HEK293T (cell line): Measurements from ENCODE around the gene ZNF277.

Experiments
- CTCF ChIA-PET: fragments of 350-600 bp; formaldehyde crosslinking; extraction: SDS; loops from one replicate; lab custom pipeline; 2021; ENCODE audit warnings: antibody characterized with exemption, inconsistent platforms; lab: Yijun Ruan, JAX
- POLR2A ChIA-PET: fragments of 350-600 bp; formaldehyde crosslinking; extraction: SDS; loops from one replicate; lab custom pipeline; 2020; ENCODE audit warnings: antibody characterized with exemption, inconsistent platforms; lab: Yijun Ruan, JAX
- DNase-seq: peaks from one replicate; pipeline ENCODE4 v3.0.0; 2012; ENCODE audit warnings: mixed read lengths; ENCODE audit errors: extremely low spot score
- ARNT ChIP-seq: fragments of 450-650 bp; IDR thresholded peaks from 2 replicates; pipeline ENCODE4 v1.6.1; 2017; ENCODE audit warnings: mild to moderate bottlenecking
- BHLHE40 ChIP-seq: fragments of 450-650 bp; IDR thresholded peaks from 2 replicates; pipeline ENCODE4 v1.6.1; 2016; ENCODE audit warnings: mild to moderate bottlenecking, moderate library complexity, borderline replicate concordance
- CTBP1 ChIP-seq: fragments of 450-650 bp; IDR thresholded peaks from 2 replicates; pipeline ENCODE4 v1.6.1; 2016; ENCODE audit warnings: borderline replicate concordance
- ELF4 ChIP-seq: fragments of 450-650 bp; IDR thresholded peaks from 2 replicates; pipeline ENCODE4 v1.6.1; 2017; ENCODE audit warnings: antibody characterized with exemption
- FOXA1 ChIP-seq: fragments of 450-650 bp; IDR thresholded peaks from 2 replicates; pipeline ENCODE4 v1.6.1; 2016; ENCODE audit warnings: mild to moderate bottlenecking
- FOXK2 ChIP-seq: fragments of 450-650 bp; IDR thresholded peaks from 2 replicates; pipeline ENCODE4 v1.6.1; 2016; ENCODE audit warnings: mild to moderate bottlenecking
- FOXM1 ChIP-seq: fragments of 450-650 bp; IDR thresholded peaks from 2 replicates; pipeline ENCODE4 v1.6.1; 2017; ENCODE audit warnings: mild to moderate bottlenecking, borderline replicate concordance
- HDGF ChIP-seq: fragments of 450-650 bp; IDR thresholded peaks from 2 replicates; pipeline ENCODE4 v1.6.1; 2017; ENCODE audit warnings: antibody characterized with exemption, borderline replicate concordance
- L3MBTL2 ChIP-seq: fragments of 450-650 bp; conservative IDR thresholded peaks from 2 replicates; pipeline ENCODE4 v1.6.1; 2016; ENCODE audit warnings: mild to moderate bottlenecking
- LEF1 ChIP-seq: fragments of 450-650 bp; IDR thresholded peaks from 2 replicates; pipeline ENCODE4 v1.6.1; 2017; ENCODE audit warnings: mild to moderate bottlenecking, borderline replicate concordance
- NFRKB ChIP-seq: fragments of 450-650 bp; IDR thresholded peaks from 2 replicates; pipeline ENCODE4 v1.6.1; 2016; ENCODE audit warnings: mild to moderate bottlenecking, moderate library complexity
- SP1 ChIP-seq: fragments of 450-650 bp; IDR thresholded peaks from 2 replicates; pipeline ENCODE4 v1.6.1; 2017
- SUZ12 ChIP-seq: fragments of 450-650 bp; IDR thresholded peaks from 2 replicates; pipeline ENCODE4 v1.6.1; 2016; ENCODE audit warnings: mild to moderate bottlenecking
- TARDBP ChIP-seq: fragments of 450-650 bp; IDR thresholded peaks from 2 replicates; pipeline ENCODE4 v1.6.1; 2016
- ZNF384 ChIP-seq: fragments of 450-650 bp; IDR thresholded peaks from 2 replicates; pipeline ENCODE4 v1.6.1; 2016
- TF ChIP-seq, protein P1 (sequence below): fragments of 450-650 bp; IDR thresholded peaks from 2 replicates; pipeline ENCODE4 v1.6.1; 2016

ZNF277 gene

DNA sequence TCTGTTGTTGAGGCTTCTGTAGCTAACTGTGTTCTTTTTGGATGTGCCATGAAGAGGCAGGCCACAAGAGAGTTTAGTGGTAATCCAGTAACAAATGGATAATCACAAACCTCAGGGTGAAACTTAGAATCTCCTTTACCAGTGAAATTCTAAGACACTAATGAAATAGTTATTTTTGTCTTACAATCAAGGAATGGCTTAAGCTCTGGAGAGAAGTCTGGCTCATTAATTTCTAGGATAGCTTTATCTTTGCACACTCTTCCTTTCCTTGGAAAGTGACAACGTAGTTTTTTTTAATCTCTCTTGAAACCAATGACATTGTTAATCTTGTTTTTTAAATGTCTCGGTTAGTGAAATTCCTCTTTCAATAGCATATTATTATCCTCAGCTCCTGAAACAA is 150.1 kb downstream of the ZNF277 start:
- ChIA-PET CTCF (no interaction called here), POLR2A (no interaction called here)
- no peak for DNase-seq
- no peak for TF ChIP-seq ARNT

DNA sequence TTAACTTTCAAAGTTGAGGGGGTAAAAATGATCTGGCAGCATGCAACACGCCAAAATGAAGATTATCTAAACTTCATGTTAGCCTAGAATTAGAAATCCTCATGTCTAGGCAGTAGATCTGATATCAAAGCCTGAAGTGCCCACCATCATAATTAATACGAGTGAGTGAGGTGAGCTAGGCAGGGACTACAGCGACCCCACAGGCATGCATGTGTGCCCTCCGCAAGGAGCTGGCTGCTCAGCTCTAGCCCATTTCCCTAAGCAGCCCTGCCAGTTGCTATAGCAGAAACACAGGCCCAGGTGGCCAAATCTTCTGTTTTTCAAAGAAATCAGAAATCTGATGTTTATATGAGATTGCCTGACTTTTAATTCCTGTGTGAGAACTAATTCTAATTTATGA is 150.6 kb downstream of the ZNF277 start:
- TF ChIP-seq FOXM1 (no peak), TARDBP (no peak), HDGF (no peak), BHLHE40 (no peak)
- no peak for DNase-seq
- ChIA-PET POLR2A (no interaction called here), CTCF (no interaction called here)

DNA sequence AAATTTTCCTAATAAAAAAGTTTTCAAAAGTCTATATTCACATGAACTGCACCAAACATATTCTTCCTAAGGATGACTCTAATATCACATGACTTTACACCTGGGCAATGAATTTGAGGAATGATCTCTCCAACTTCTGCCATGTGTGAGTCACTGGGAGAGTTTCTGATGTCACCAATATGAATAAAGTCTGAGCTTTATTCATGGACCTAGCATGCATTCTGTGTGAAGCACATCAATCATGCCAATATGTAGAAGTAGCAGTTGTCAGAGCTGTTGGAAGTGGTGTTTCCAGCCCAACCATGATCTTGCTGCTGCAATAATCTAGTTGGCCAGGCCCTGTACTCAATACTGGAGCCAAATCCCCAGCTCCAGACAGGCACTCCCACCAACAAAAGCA is 152.0 kb downstream of the ZNF277 start:
- ChIA-PET POLR2A (no interaction called here), CTCF (no interaction called here)
- no peak for TF ChIP-seq FOXA1
- no peak for TF ChIP-seq LEF1
- no peak for TF ChIP-seq FOXM1
- TF ChIP-seq ARNT, result no peak
- no peak for TF ChIP-seq ZNF384
- no peak for TF ChIP-seq FOXK2
- TF ChIP-seq SP1, result no peak
- no peak for TF ChIP-seq NFRKB
- no peak for TF ChIP-seq SUZ12
- no peak for TF ChIP-seq ELF4
- TF ChIP-seq CTBP1, result no peak
- TF ChIP-seq BHLHE40, result no peak
- no peak for DNase-seq

DNA sequence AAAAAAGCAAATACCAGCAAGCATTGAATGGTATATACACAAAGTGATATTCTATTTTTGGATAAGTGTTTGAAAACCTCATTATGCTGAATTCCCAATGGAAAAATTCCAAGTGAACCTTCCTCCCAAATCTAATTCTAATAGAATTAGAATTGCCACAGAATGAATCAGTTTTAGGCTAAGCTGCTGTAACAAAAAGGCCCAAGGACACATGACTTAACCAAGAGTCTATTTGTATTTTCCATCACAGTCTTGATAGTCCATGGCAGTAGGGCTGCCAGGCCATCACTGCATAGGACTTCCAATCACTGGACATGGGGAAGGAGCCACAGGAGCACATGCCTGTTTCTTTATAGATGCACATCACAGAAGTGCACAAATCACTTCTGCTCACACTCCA is 152.6 kb downstream of the ZNF277 start:
- CTCF ChIA-PET, result no interaction called here

DNA sequence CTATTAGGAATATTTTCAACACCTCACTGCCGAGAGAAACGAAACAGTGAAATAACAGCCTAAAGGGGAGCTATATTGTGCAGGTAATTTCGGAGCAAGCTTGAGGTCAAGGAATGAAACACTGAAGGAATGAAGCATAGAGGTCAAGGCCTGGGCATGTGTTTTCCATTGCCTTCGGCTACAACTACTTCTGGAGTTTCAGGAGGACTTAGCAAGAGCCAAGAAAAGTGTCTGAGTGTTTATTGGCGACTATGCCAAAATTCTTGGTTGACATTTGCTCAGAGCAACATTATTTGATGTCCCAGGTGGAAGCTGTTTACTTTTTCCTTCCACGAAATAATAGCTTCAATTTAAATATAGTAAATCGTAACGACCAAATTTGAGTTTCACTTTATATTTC is 154.2 kb downstream of the ZNF277 start:
- no peak for DNase-seq
- POLR2A ChIA-PET, result no interaction called here
- TF ChIP-seq LEF1, result no peak
- no peak for TF ChIP-seq FOXM1
- TF ChIP-seq ZNF384, result no peak
- TF ChIP-seq BHLHE40, result no peak
- no peak for TF ChIP-seq NFRKB
- TF ChIP-seq FOXK2, result no peak
- TF ChIP-seq L3MBTL2, result no peak
- TF ChIP-seq ELF4, result no peak
- TF ChIP-seq SUZ12, result no peak
- TF ChIP-seq CTBP1, result no peak
- no peak for TF ChIP-seq TARDBP
- no peak for TF ChIP-seq SP1
- TF ChIP-seq ARNT, result no peak
- TF ChIP-seq, protein P1, sequence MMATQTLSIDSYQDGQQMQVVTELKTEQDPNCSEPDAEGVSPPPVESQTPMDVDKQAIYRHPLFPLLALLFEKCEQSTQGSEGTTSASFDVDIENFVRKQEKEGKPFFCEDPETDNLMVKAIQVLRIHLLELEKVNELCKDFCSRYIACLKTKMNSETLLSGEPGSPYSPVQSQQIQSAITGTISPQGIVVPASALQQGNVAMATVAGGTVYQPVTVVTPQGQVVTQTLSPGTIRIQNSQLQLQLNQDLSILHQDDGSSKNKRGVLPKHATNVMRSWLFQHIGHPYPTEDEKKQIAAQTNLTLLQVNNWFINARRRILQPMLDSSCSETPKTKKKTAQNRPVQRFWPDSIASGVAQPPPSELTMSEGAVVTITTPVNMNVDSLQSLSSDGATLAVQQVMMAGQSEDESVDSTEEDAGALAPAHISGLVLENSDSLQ, result no peak
- no peak for TF ChIP-seq FOXA1
- no peak for TF ChIP-seq HDGF
- CTCF ChIA-PET, result no interaction called here

More for the DNA sequence above, 152.6 kb downstream of the ZNF277 start:
- POLR2A ChIA-PET, result no interaction called here
- TF ChIP-seq HDGF, result no peak
- TF ChIP-seq BHLHE40, result no peak
- no peak for TF ChIP-seq TARDBP
- TF ChIP-seq FOXA1, result no peak
- no peak for TF ChIP-seq FOXK2
- no peak for TF ChIP-seq NFRKB
- TF ChIP-seq SUZ12, result no peak
- TF ChIP-seq ELF4, result no peak
- TF ChIP-seq ZNF384, result no peak
- no peak for TF ChIP-seq SP1
- TF ChIP-seq ARNT, result no peak
- no peak for TF ChIP-seq L3MBTL2
- no peak for TF ChIP-seq CTBP1
- TF ChIP-seq, protein P1, result no peak
- no peak for TF ChIP-seq LEF1
- no peak for TF ChIP-seq FOXM1
- DNase-seq, result no peak

DNA sequence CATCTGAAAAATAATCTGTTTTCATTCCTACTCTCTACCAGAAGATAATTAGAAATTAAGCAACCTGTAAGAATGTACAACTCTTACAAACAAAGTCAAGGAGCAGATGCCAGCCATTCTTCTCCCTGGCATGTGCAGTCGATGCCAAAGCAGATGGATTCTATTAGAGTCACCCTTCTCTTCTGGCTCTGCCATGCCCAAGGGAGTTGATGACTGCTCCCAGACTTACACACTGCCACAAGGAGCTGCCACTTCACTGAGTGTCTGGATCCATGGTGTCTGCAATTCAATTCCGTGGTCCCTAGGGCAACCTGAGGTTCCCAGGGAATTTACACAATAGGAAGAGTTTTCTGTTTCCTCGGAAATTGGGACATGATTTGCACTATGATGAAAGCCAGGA is 154.7 kb downstream of the ZNF277 start:
- ChIA-PET CTCF (no interaction called here), POLR2A (no interaction called here)
- TF ChIP-seq BHLHE40 (no peak), FOXK2 (no peak)
- DNase-seq, result no peak

DNA sequence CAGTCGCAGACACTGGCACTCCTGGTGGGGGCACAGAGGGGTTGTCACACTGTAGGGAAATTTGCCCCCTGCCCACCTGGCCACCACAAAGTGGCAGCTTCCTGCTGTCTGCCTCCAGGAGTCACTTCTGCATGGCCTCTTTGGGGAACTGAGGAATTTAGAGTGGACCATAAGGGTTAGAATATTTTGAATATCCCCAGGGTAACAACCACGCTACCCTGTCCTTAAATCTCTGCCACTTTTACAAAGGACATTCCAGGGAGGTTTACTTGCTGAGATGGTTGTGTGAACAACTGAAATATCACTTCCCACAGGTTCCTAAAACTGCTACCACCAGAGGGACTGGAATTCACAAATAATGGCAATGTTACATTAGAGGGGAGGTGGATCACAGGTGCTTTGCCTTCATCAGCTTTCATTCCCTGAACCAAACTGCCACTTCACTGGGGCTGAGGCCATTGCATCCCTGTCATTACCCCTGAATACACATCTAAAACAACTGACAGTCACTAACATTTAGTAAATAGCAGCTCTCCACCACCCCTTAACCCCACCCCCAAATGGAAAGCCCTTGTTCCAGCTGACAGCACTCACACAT is 155.7 kb downstream of the ZNF277 start:
- POLR2A ChIA-PET, result interaction anchor here (1.6 kb wide), 1 partner anchor 156 kb away, joined by 3 read pairs; the partner anchor contains the start of genes DOCK4 and ZNF277
- no peak for DNase-seq
- TF ChIP-seq HDGF (no peak), ARNT (no peak), ZNF384 (no peak), SP1 (no peak), FOXM1 (no peak), BHLHE40 (no peak), SUZ12 (no peak), L3MBTL2 (no peak), FOXK2 (no peak)
- TF ChIP-seq, protein P1, result no peak
- CTCF ChIA-PET, result no interaction called here
